H9 (cell line): ENCODE measurements around the gene KRTAP19-3. TPM values are rescaled to one million over a fixed set of nuclear protein-coding genes. Genes with fewer than 3 reads are reported as not detected.

Experiments
- DNase-seq: peaks from one replicate; pipeline ENCODE4 v3.0.0-alpha.2; 2017
- H2AFZ ChIP-seq: one replicate; pipeline ENCODE4 v1.6.1; 2013; ENCODE audit warnings: mild to moderate bottlenecking, low read length, control low read depth, moderate library complexity
- H2AK5ac ChIP-seq: 2 replicates; pipeline ENCODE4 v1.6.1; 2013; ENCODE audit warnings: low read length, control low read depth, mixed read lengths; ENCODE audit not compliant: insufficient read length
- H2BK120ac ChIP-seq: one replicate; pipeline ENCODE4 v1.6.1; 2013; ENCODE audit warnings: low read depth, mild to moderate bottlenecking, low read length, control low read depth, inconsistent platforms; ENCODE audit not compliant: poor library complexity, severe bottlenecking
- H2BK12ac ChIP-seq: 2 replicates; pipeline ENCODE4 v1.6.1; 2013; ENCODE audit warnings: low read length, control low read depth, mixed read lengths, low read depth; ENCODE audit not compliant: insufficient read length
- H2BK15ac ChIP-seq: 2 replicates; pipeline ENCODE4 v1.6.1; 2013; ENCODE audit warnings: low read depth, low read length, control low read depth
- H2BK20ac ChIP-seq: one replicate; pipeline ENCODE4 v1.6.1; 2013; ENCODE audit warnings: low read depth, mild to moderate bottlenecking, low read length, control low read depth, inconsistent platforms; ENCODE audit not compliant: poor library complexity, severe bottlenecking
- H2BK5ac ChIP-seq: 2 replicates; pipeline ENCODE4 v1.6.1; 2013; ENCODE audit warnings: low read length, control low read depth, mixed read lengths; ENCODE audit not compliant: insufficient read length
- H3K14ac ChIP-seq: 2 replicates; pipeline ENCODE4 v1.6.1; 2013; ENCODE audit warnings: low read length, control low read depth; ENCODE audit not compliant: insufficient read depth
- H3K18ac ChIP-seq: 2 replicates; pipeline ENCODE4 v1.6.1; 2013; ENCODE audit warnings: low read depth, mild to moderate bottlenecking, mixed read lengths, low read length, control low read depth; ENCODE audit not compliant: insufficient read length
- H3K23ac ChIP-seq: 2 replicates; pipeline ENCODE4 v1.6.1; 2013; ENCODE audit warnings: low read length, control low read depth, mixed read lengths, low read depth; ENCODE audit not compliant: insufficient read length
- H3K23me2 ChIP-seq: 2 replicates; pipeline ENCODE4 v1.6.1; 2013; ENCODE audit warnings: low read depth, mild to moderate bottlenecking, mixed read lengths, low read length, control low read depth; ENCODE audit not compliant: insufficient read length, poor library complexity, severe bottlenecking
- H3K27ac ChIP-seq: 2 replicates; pipeline ENCODE4 v1.5.1; 2013; ENCODE audit warnings: low read length, control low read depth, mixed read lengths, low read depth; ENCODE audit not compliant: insufficient read length
- H3K27me3 ChIP-seq: 2 replicates; pipeline ENCODE4 v1.6.1; 2013; ENCODE audit warnings: low read length, control low read depth, inconsistent platforms; ENCODE audit not compliant: insufficient read depth
- H3K4ac ChIP-seq: 2 replicates; pipeline ENCODE4 v1.6.1; 2013; ENCODE audit warnings: low read depth, mild to moderate bottlenecking, control low read depth, inconsistent platforms, low read length, moderate library complexity
- H3K4me1 ChIP-seq: 2 replicates; pipeline ENCODE4 v1.6.1; 2013; ENCODE audit warnings: low read length, control low read depth, inconsistent platforms; ENCODE audit not compliant: insufficient read depth
- H3K4me2 ChIP-seq: 2 replicates; pipeline ENCODE4 v1.6.1; 2013; ENCODE audit warnings: low read length, control low read depth, mixed read lengths; ENCODE audit not compliant: insufficient read length, insufficient read depth
- H3K56ac ChIP-seq: 2 replicates; pipeline ENCODE4 v1.6.1; 2013; ENCODE audit warnings: low read depth, mild to moderate bottlenecking, mixed read lengths, low read length, control low read depth; ENCODE audit not compliant: insufficient read length
- H3K79me1 ChIP-seq: 2 replicates; pipeline ENCODE4 v1.6.1; 2013; ENCODE audit warnings: low read depth, mild to moderate bottlenecking, moderate library complexity, low read length, control low read depth, inconsistent platforms; ENCODE audit not compliant: insufficient read depth, poor library complexity, severe bottlenecking
- H3K79me2 ChIP-seq: 2 replicates; pipeline ENCODE4 v1.6.1; 2013; ENCODE audit warnings: low read length, control low read depth, inconsistent platforms; ENCODE audit not compliant: insufficient read depth
- H3K9ac ChIP-seq: 2 replicates; pipeline ENCODE4 v1.6.1; 2013; ENCODE audit warnings: low read length, control low read depth, mixed read lengths; ENCODE audit not compliant: insufficient read length; ENCODE audit errors: extremely low read depth
- H3K9me3 ChIP-seq: one replicate; pipeline ENCODE4 v1.6.1; 2013; ENCODE audit warnings: low read depth, low read length, inconsistent platforms; ENCODE audit not compliant: control insufficient read depth
- H3T11ph ChIP-seq: one replicate; pipeline ENCODE4 v1.6.1; 2013; ENCODE audit warnings: mild to moderate bottlenecking, low read length, control low read depth, inconsistent platforms
- H4K20me1 ChIP-seq: one replicate; pipeline ENCODE4 v1.6.1; 2013; ENCODE audit not compliant: control insufficient read depth, insufficient read length, insufficient read depth
- H4K5ac ChIP-seq: 2 replicates; pipeline ENCODE4 v1.6.1; 2013; ENCODE audit warnings: low read depth, mild to moderate bottlenecking, mixed read lengths, low read length, control low read depth; ENCODE audit not compliant: insufficient read length
- H4K8ac ChIP-seq: replicated peaks from 2 replicates; pipeline ENCODE4 v1.6.1; 2013; ENCODE audit warnings: low read length, control low read depth, mixed read lengths, low read depth; ENCODE audit not compliant: insufficient read length
- H4K91ac ChIP-seq: 2 replicates; pipeline ENCODE4 v1.6.1; 2013; ENCODE audit warnings: low read depth, mild to moderate bottlenecking, moderate library complexity, mixed read lengths, low read length, control low read depth; ENCODE audit not compliant: insufficient read length
- H3K27ac Mint-ChIP-seq, 3 experiments: 2 replicates in 2 of 3; 3 replicates in 1 of 3; pipeline ENCODE4 v1.8.0; 2020 to 2021; ENCODE audit warnings: mixed read lengths in 3 of 3, mild to moderate bottlenecking in 1 of 3, moderate library complexity in 1 of 3
- H3K27me3 Mint-ChIP-seq: 2 replicates; pipeline ENCODE4 v1.8.0; 2021; ENCODE audit warnings: low read depth, mild to moderate bottlenecking, moderate library complexity, mixed read lengths
- H3K36me3 Mint-ChIP-seq, 3 experiments: 2 replicates in 2 of 3; 3 replicates in 1 of 3; pipeline ENCODE4 v1.8.0; 2020 to 2021; ENCODE audit warnings: low read depth in 3 of 3, mixed read lengths in 3 of 3; ENCODE audit not compliant: insufficient read depth in 1 of 3
- H3K4me1 Mint-ChIP-seq, 2 experiments: 2 replicates each; pipeline ENCODE4 v1.8.0; 2020; ENCODE audit warnings: mixed read lengths in 2 of 2
- H3K4me3 Mint-ChIP-seq, 2 experiments: 2 replicates in 1 of 2; 3 replicates in 1 of 2; pipeline ENCODE4 v1.8.0; 2020 to 2021; ENCODE audit warnings: mild to moderate bottlenecking in 2 of 2, mixed read lengths in 2 of 2, moderate library complexity in 1 of 2
- H3K9me3 Mint-ChIP-seq, 2 experiments: 2 replicates in 1 of 2; 3 replicates in 1 of 2; pipeline ENCODE4 v1.8.0; 2020; ENCODE audit warnings: mild to moderate bottlenecking in 2 of 2, mixed read lengths in 2 of 2, moderate library complexity in 1 of 2
- WGBS: extraction: QIAGEN DNeasy Blood & Tissue Kit; methylation state at CpG from one replicate; pipeline ENCODE4 v1.1.7; 2013; ENCODE audit warnings: missing lambda C conversion rate, low lambda C conversion rate, mixed read lengths; ENCODE audit not compliant: insufficient read length; ENCODE audit errors: extremely low coverage; 5-methylcytosine and 5-hydroxymethylcytosine counted together
- total RNA-seq: library from RNA; stranded (reverse); gene quantifications from 2 replicates; pipeline ENCODE4 v1.2.1, GENCODE V29; 2021
- TF ChIP-seq, protein P1 (sequence below): fragments of 200-600 bp; sonication (generic); conservative IDR thresholded peaks from 3 replicates; pipeline ENCODE4 v1.8.0; 2021; ENCODE audit warnings: antibody characterized with exemption, mild to moderate bottlenecking

The KRTAP19-3 gene
- total RNA-seq, 1 experiment from 2014 or later = not detected

GRCh38 chr21:30447056-30447455, 44.8 kb downstream of the KRTAP19-3 start:
- Mint-ChIP-seq H3K27ac (no peak overlapping the region), H3K9me3 (no peaks in the 10 kb centered on the region), H3K4me1 (peaks cover 17 to 26% of the 10 kb centered on the region in 2 experiments), H3K4me3 (no peak overlapping the region), H3K36me3 (peaks cover 0 to 4% (median 0%) of the 10 kb centered on the region in 3 experiments; a peak in 1 of 7 replicates), H3K27me3 (no peaks in the 10 kb centered on the region)
- H2BK5ac ChIP-seq = no peak overlapping the region
- H3K79me1 ChIP-seq = no peaks in the 10 kb centered on the region
- no peak overlapping the region for H2AFZ ChIP-seq
- no peak overlapping the region for H3K27ac ChIP-seq
- H3K56ac ChIP-seq = no peak overlapping the region
- DNase-seq = no peak
- no peaks in the 10 kb centered on the region for H3K23me2 ChIP-seq
- H4K8ac ChIP-seq = no peak overlapping the region
- H4K20me1 ChIP-seq = no peaks in the 10 kb centered on the region
- H4K91ac ChIP-seq = no peak overlapping the region
- H3T11ph ChIP-seq = no peak overlapping the region
- no peak overlapping the region for H3K14ac ChIP-seq
- H3K18ac ChIP-seq = no peak overlapping the region
- no peak overlapping the region for H2BK120ac ChIP-seq
- H3K23ac ChIP-seq = no peak overlapping the region
- no peaks in the 10 kb centered on the region for H3K9me3 ChIP-seq
- no peak overlapping the region for H2BK12ac ChIP-seq
- no peak overlapping the region for H4K5ac ChIP-seq
- H3K4me1 ChIP-seq = peaks cover 3% of the 10 kb centered on the region; the same call in 1 of the 2 replicates
- H3K79me2 ChIP-seq = no peaks in the 10 kb centered on the region
- WGBS = no CpG with 5 or more reads among the region's 4 CpGs
- TF ChIP-seq, protein P1, sequence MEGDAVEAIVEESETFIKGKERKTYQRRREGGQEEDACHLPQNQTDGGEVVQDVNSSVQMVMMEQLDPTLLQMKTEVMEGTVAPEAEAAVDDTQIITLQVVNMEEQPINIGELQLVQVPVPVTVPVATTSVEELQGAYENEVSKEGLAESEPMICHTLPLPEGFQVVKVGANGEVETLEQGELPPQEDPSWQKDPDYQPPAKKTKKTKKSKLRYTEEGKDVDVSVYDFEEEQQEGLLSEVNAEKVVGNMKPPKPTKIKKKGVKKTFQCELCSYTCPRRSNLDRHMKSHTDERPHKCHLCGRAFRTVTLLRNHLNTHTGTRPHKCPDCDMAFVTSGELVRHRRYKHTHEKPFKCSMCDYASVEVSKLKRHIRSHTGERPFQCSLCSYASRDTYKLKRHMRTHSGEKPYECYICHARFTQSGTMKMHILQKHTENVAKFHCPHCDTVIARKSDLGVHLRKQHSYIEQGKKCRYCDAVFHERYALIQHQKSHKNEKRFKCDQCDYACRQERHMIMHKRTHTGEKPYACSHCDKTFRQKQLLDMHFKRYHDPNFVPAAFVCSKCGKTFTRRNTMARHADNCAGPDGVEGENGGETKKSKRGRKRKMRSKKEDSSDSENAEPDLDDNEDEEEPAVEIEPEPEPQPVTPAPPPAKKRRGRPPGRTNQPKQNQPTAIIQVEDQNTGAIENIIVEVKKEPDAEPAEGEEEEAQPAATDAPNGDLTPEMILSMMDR = no peak
- no peak overlapping the region for H2BK15ac ChIP-seq
- H2AK5ac ChIP-seq = no peak overlapping the region
- H3K4me2 ChIP-seq = no peak overlapping the region
- H3K4ac ChIP-seq = no peak overlapping the region
- no peak overlapping the region for H3K9ac ChIP-seq
- H3K27me3 ChIP-seq = no peaks in the 10 kb centered on the region
- no peak overlapping the region for H2BK20ac ChIP-seq
